GM04503 (cell line): ENCODE results near the gene ATP1A4.

ENCODE experiments used
- DNase-seq: peaks from one replicate; pipeline ENCODE4 v3.0.0-alpha.2; 2012; ENCODE audit warnings: low read depth

ATP1A4 gene

DNA sequence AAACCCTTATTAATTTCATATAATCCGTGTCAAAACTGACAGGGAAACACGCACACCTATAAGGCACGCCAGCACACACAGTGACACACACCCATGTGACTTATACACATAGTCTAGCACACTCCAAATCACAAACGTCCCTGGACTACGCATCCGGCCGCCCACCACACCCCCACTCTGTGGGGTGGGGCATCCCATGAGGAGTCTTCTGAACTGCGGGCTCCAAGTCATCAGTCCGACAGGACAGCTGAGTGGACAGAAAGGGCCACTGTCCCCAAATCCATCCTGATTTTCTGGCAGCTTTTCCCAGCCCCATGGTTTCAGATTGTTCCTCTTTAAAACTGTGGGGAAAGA, 54.6 kb downstream of the ATP1A4 start:
- DNase-seq: peak; percentile 26

DNA sequence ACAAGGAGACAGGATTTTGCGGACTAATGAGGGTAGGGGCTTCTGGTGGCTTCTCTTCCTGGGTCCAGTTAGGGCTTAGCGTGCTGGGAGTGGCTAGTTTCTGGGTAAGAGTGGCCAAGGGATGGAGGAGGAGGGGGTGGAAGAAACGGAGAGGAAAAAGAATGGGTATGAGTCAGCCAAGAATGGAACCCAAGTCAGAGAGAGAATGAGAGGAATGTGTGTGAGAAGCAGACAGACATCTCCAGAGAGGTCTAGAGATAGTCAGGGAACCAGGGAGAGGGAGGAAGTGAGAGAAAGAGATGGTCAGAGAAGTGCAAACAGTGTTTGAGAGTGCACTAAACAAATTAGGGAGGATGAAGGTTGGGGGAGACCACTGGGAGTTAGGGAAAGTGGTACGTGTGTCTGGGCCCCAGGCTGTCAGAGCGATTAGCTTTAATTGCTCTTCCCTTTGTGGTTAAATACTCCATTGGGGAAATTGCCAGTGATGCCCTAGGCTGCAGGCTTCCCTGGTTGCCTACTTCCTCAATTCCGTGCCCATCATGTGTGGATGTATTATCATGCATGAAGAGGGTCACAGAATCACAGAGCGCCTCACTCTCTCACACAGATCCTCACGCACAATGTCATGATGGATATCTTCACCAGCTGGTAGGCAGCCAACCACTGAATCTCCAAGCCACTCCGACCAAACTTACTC, 55.2 kb downstream of the ATP1A4 start:
- peak; percentile 86 for DNase-seq

GRCh38 chr1:160207118-160207650, 55.8 kb downstream of the ATP1A4 start:
- no peak for DNase-seq

DNA sequence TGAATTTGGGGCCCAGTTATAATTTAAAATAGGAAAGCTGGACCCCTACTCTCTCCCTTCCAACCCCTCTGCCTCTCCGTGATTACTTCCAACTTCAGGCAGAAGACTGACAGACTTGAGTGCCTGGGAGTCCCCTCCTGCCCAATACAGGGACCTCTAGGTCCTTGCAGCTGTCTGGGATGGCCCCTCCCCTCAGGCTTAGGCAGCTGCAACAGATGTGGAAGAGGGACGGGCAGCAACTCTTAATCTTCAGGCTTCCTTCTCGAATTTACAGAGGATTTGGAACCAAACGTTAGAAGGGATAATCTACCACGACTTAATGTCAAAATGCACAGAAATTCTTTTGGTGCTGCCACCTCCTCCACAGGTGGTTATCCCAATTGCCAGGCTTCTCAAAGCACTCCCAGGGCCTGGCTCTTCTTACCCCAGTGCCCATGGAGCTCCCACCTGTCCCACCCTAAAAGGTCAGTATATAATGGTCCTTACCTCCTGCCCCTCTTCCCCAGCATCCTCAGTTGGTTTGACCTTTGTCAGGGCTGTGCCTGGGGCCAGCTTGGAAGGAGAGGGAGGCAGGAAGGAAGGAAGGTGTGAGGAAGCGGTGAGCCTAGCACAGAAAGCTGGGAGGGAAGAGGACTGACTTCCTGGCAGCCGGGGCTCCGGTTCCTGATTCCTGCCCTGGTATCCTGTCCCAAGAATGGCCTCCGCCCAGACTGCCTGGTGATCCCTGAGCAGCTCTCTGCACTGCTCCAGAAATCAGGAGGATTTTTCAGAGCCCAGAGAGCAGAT, 56.6 kb downstream of the ATP1A4 start:
- no peak for DNase-seq

- no peak for DNase-seq
These were observed 57.3 kb downstream of the ATP1A4 start for GRCh38 chr1:160208557-160209320.

DNA sequence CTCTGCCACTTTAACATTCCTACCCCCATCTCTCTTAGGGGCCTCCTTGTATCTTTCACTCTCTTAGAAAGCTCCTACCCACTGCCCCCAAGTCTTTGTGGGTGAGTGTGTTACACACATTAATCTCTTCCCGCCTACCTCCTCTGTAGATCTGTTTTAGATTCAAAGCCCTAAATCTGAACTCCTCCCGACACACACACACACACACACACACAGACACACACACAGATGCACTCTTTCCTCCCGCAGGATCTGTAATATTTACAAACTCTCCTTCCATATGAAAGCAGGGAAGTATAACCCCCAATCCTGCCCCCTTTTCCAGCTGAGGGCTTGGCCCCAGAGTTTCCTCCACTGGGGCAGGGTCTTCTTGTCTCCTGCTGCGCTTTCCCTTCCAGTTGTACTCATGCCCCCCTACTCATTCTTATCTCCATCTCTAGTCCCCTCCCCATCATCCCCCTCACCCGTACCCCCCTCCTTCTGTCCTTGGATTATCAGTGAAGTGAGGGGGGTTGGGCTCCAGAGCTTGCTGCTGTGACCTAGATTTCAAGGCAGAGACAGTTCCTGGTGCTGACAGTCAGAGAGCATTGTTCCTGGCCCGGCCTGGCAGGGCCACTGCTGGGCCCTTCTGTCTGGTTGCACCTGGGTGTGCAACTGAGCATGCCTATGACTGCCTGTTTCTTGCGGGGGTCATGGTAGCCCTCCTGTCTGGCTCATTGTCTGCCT, 58.1 kb downstream of the ATP1A4 start:
- no peak for DNase-seq

DNA sequence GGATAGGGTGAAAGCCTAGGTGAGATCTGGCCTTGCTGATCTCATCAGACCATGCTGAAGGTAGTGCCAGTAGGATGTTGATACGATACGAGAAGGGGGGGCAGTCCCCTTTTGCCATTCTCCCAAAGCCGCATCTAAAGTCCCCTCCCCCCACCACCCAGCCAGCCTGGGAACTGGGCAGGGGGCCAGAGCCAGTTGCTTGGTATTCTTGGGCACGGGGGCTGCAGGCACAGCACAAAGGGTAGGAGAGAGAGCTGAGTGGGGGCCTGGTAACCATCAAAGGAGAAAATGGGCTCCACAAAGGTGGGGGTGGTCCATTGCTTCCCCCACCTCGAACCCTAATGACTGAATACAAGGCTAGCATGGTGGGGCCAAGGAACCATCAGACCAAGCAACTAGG, 59.2 kb downstream of the ATP1A4 start:
- DNase-seq: no peak

- DNase-seq: no peak
These were observed 59.8 kb downstream of the ATP1A4 start for GRCh38 chr1:160211046-160211790.

DNA sequence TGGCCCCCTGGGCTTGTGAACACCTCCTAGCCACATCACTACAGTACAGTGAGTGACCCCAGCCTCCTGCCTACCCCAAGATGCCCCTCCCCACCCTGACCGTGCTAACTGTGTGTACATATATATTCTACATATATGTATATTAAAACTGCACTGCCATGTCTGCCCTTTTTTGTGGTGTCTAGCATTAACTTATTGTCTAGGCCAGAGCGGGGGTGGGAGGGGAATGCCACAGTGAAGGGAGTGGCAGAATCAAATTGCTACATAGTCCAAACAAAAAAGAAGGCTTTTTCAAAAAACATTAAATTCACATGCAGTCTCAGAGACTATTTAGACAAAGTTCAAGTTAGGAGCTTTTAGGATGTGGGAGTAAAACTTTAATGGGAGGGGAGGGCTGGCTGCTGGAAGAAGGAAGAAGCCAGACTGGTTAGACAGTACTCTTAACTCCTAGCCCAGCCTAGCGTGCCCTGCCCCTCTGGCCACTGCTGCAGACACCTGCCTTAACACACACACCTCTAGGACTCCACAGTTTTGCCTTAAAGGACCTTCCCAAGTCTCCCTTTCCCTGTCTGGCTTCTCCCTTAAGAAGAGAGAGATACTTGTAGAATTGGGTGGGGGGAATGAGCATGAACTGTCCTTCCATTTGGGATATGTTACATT, 63.2 kb downstream of the ATP1A4 start:
- DNase-seq: no peak

- DNase-seq: no peak
These were observed 64.9 kb downstream of the ATP1A4 start for GRCh38 chr1:160216301-160216700.

GRCh38 chr1:160217481-160218051, 66.2 kb downstream of the ATP1A4 start:
- no peak for DNase-seq

- DNase-seq: peak; percentile 51
These were observed 67.9 kb downstream of the ATP1A4 start for GRCh38 chr1:160219062-160219929.

DNA sequence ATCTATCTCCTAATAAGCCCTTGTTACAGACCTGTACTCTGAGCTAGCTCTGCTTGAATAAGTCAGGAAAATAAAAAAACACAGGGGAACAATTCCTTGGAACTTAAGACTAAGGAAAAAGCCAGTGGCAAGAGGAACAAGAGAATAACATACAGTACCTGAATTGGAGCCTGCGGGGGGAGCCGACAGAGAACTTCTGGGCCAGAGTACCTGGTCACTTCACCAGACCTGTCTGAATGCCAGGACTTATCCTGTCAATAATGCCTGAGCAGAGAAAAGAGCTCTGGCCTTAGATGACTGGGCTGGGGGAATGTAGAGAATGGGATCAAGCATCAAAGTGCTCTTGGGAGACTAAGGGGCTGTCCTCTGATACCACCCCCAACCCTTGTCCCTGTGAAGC, 68.9 kb downstream of the ATP1A4 start:
- DNase-seq: no peak

DNA sequence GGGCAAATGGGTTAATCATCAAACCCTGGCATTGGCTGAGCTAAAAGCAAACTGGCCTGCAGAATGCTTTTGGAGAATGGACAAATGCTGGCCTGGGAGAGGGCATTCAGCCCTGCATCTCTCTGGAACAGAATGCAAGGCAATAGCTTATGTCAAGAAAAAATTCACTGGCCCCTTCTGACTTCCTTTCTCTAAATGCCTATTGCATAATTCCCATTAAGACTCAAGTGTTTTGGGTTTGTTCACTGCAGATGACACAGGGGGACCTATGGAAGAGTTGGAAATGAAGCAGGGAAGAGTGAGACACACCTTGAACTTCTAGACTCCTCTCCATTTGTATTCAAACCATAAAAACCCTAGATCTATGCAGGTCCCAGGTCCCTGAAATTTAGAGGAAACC, 69.7 kb downstream of the ATP1A4 start:
- no peak for DNase-seq

- no peak for DNase-seq
These were observed 71.1 kb downstream of the ATP1A4 start for GRCh38 chr1:160222546-160222945.

DNA sequence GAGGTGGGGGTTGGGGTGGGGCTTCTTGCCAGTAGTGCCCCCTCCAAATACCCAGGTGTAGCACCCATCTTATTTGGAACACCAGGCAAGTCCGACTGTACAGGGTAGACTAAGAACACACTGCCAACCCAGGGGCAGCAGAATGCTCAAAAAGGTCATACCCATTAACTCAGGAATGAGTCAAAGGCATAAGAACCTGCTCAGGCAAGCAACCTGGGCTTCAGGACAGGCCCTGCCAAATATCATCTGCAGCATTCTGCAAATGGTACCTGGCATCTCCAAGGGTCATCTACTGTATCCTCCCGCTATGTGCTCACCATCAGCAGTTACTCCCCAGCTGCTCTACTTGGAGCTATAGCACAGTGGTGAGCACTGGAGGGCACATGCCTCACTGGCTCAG, 73.2 kb downstream of the ATP1A4 start:
- no peak for DNase-seq

DNA sequence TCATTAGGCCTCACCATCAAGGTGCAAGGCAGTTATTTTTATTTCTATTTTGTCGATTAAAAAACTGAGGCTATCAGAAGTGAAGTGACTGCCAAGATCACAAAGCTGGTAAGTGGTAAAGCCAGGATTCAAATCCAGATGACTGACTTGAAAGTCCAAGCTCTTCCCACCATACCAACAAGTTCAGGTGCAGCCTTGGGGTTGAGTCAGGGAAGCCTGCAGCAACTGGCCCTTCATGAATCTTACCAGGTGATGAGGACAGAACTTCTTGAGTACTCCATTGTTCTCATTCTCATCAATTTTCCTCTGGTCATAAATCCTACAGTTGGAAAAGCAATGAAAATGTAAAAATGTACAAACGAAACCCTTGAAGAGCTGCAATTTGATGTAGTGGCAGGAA, 73.9 kb downstream of the ATP1A4 start:
- DNase-seq: no peak

GRCh38 chr1:160226623-160227022, 75.2 kb downstream of the ATP1A4 start:
- no peak for DNase-seq

DNA sequence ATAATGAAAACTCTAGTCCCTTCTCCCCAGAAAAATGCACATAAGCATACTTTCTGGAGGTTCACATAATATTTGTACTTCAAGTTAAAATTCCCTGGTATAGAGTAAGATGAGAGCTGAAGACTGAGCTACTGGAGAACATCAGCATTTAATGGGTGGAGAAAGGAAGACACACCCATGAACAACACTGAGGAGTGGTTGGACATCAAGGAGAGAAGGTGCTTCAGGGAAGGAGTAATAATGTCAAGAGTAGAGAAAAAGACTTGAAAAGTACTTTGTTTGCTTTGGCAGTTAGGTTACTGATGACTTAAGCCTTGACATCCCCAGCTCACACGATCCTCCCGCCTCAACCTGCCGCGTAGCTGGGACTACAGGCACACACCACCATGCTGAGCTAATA, 75.6 kb downstream of the ATP1A4 start:
- no peak for DNase-seq
